GM19455 (cell line): ENCODE data around the gene CYP2C9.

ENCODE experiments used
- ATAC-seq: cut with Tn5 transposase; IDR thresholded peaks from one replicate; pipeline ENCODE4 v1.9.1; 2021; ENCODE audit not compliant: unreplicated experiment

The CYP2C9 gene

DNA sequence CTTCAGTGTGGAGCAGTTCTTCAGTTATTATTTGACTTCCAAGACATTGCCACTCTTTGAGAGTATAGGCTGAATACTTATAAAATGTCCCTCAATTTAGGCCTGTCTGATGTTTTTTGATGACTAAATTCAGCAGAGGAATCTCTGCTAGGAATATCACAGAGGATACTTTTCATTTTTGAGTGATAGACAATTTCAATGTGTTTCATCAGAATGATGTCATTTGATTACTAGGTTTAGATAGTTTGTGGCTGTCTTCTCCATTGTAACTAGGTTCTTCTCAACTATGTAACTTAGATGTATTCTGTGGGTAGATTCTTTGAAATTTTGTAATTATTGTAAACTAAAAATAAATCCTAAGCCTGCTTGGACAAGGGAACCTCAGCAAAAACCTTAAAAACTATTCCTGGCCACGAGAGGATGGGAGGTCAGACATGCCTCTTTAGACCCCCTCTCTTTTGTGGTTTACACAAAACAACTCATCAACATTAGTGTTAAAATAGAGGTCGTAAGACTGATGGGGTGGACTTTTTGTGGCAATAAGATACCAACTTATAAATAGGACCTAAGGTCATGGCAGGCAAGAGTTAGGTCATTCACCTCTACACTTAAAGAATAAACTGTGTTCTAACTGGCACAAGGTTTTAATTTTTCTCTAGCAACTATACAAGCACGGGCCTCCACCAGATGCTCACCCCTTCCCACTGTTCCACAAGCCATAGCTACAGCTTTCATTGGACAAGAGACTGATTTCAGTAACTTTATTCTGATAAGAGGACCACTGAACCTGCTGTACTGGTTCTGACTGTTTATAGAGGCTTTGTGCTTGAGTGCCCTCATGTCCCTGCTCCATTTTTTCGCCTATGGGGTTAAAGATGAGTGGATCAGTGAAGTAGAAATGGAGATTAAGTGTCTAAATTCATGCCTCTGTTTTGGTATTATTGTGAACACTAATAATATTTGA, 97.2 kb downstream of the CYP2C9 start:
- no peak for ATAC-seq

- no peak for ATAC-seq
Observed at GRCh38 chr10:95039281-95039680, 100.8 kb downstream of the CYP2C9 start.
